Left hindlimb (tissue), 1 donor: ENCODE data around the gene ZNF132.
A peak's percentile ranks its signal among the peaks of the same experiment; 100 is the strongest.
"Not testable (repeated sequence)": the region's sequence is repeated elsewhere in the genome, so short reads cannot be mapped to it uniquely, and the experiment has no call there.

Experiments
- DNase-seq: peaks from one replicate; pipeline ENCODE4 v3.0.0-alpha.2; 2018

The ZNF132 gene

DNA sequence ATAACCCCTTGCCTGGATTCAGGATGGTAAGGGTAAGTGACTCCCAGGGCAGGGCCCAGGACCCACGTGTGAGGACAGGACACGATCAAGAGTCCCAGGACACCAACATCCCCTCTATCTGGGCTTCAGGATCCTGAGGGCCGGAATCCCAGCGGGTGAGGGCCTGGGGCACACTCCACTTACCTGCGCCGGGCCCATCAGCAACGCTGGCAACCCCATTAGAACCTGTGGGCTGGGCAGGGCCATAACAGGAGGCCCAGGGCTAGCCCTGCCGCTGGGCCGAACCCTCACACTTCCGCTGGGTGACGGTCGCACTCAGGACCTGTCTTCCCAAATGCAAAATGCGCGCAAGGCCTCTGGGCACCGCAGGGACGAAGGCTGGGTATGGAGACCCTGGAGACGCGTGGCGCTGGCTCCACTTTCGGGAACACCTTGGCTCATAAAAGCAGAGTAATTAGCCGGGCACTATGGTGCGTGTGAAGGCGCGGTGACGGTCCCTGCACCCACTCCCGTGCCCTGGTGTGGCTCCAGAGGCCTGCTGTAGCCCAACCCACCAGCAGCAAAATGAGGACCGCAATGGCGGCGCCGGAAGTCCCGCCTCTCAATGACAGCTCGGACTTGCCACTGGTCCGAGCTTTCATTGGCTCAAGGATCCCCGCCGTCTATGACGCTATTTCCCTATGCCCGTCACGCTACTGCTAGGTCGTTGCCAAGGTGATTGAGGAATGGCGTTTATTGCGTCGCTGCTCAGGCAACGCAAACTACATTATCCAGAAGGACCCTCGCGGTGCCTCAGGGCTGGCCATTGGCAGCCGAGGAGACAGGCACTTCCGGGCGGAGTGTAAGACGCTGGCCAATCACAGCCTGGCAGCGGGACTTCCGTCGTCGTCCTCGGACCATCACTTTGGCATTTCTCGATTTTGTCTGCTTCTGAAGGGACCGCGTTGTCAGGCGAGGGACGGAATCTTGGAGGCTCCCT lies at the start of gene ZNF132:
ZNF132 (minus strand) TSS at position 578 of the 979 bp plus-strand sequence; CDS start at position 246, 332 bp downstream.
- DNase-seq: peak; percentile 98

DNA sequence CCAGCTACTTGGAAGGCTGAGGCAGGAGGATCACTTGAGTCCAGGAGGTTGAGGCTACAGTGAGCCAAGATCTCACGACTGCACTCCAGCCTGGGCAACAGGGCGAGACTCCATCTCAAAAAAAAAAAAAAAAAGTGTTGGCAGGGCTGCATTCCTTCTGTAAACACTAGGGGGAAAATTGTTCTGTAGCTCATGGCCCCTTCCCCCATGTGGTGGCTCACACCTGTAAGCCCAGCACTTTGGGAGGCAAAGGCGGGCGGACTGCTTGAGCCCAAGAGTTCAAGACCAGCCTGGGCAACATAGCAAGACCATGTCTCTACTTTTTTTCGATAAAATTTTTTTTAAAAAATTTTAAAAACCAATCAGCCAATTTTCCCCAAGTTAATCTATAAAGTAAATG lies 44.4 kb upstream of the ZNF132 start:
- not testable (repeated sequence) for DNase-seq

DNA sequence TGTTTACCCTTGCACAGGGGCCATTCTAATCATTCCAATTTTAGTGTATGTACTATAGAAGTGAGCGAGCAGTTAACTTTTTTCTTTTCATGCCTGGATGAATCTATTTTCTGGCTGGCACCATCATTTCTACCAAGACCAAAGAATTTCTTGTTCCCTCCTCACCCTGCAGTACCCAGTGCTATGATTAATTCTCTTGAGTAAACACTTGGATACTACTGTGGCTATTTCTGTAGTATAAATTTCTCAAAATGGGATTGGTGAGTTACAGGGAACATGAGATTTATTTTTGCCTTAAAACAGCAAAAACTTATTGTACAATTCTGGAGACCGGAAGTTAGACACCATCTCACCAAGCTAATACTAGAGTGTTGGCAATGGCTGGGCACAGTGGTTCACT lies 43.8 kb upstream of the ZNF132 start:
- no peak for DNase-seq

DNA sequence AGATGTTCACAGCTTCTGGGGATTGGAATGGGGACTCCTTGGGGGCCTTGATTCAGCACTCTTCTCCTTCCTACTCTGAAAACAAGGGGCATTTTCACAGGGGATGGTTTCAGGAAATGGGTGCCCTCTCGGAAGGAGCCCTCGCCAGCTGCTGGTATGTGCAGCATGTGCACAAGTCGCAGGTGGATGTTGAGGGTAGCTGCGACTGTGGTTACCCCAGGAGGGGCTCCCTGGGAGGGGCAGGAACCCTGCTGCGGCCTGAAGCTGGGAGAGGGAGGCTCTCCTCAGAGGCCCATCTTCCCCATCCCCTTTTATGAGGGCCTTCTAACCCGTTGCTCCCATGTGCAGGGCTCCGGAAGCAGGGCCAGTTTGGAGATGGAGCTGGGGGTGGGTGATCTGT lies 42.4 kb upstream of the ZNF132 start:
- no peak for DNase-seq

- no peak for DNase-seq
These were observed 40.9 kb upstream of the ZNF132 start for GRCh38 chr19:58480831-58481230.

- DNase-seq: no peak
These were observed 40.5 kb upstream of the ZNF132 start for GRCh38 chr19:58480481-58480830.

DNA sequence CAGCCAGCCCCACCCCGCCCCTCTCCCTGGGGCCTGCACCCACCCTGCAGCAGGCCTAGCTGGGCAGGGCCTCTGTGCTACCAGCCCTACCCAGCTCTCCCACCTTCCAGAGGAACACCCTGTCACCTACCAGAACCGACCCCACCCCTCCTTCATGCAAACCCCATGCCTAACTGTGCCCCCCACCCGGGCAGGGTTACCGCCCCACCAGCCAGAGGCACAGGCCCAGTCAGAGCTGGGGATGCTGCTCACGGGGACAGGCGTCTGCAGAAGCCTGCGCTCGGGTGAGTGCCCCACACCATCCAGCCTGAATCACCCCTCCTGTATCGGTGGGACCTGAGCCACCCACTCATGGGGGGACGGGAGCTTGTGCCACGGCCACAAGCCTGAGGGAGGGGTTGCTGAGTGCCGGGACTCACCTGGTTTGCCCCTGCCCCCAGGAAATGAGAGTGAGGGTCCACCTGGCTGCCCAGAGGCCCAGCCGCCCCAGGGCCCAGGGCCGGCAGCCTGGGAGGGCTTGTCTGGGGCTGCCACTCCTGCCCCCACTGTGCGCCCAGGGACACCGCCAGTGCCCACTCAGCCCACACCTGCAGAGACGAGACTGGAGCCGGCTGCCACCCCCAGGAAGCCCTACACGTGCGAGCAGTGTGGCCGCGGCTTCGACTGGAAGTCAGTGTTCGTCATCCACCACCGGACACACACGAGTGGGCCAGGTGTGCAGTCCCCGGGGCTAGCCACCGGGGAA lies 40.0 kb upstream of the ZNF132 start:
- DNase-seq: no peak

- DNase-seq: no peak
These were observed 39.4 kb upstream of the ZNF132 start for GRCh38 chr19:58479303-58479702.

- no peak for DNase-seq
These were observed 37.9 kb upstream of the ZNF132 start for GRCh38 chr19:58477871-58478270.

GRCh38 chr19:58477130-58477529 lies 37.2 kb upstream of the ZNF132 start:
- no peak for DNase-seq

DNA sequence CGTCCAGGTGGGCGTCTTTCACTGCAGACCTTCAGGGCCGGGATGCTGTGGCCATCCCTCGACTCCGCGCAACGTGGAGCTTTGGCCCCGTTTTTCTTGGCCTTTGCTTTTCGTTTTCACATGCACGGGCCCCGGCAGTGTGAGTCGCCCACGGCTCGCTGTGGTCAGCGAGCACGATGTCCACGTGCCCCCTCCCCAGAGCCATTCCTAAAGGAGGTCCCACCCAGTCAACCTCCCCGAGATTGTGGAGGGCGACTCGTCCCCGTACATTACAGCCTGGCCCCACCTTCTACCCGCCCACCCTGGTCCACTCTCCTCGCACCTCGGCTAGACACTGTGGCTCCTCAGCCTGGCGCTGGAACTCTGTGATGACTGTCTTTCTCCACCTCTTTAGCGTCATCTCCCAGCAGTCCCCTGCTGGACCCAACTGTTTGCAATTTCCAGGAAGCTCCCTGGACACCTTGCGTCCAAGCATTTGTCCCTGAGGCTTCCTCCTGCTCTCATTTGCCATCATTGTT lies 36.6 kb upstream of the ZNF132 start:
- DNase-seq: no peak

DNA sequence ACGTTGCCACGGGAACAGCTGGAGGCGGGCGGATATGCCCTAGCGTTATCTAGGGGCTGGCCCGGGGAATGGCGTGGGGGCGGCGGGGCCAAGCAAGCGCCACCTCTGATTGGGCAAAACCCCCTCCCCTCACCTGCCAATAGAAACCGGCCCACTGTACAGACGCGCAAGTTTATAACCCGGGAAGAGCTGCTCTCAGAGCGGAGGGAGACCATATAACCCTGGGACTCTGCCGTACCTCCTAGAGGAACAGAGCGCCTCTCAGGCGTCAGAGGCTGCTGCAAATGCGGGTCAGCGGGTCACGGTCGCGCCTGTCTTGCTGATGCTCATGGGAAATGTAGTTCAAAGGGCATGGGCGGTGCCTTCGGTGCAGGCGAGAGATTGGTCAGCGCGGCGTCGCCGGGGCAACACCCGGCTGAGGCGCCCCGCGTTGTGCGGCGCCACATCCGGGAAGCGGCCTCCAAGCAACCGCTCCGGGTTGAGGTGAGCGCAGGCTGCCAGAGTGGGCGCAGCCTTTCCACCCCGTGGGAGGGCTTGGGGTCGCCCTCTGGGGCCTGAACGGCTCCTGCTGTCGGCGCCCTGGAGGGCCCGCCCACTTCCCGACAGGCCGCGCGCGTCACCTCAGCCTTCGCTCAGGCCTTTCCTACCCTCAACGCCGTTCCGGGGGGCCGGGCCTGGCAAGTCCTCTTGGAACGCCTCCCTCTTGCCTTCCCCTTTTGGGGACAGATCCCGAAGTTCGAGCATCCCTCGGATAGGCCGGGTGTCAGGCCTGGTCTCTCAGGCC lies 36.0 kb upstream of the ZNF132 start, which contains the start of gene ZNF446:
ZNF446 (plus strand) TSS at position 639 of the 784 bp plus-strand sequence. CDS start 867 bp downstream, outside the sequence.
- peak; percentile 97 for DNase-seq

DNA sequence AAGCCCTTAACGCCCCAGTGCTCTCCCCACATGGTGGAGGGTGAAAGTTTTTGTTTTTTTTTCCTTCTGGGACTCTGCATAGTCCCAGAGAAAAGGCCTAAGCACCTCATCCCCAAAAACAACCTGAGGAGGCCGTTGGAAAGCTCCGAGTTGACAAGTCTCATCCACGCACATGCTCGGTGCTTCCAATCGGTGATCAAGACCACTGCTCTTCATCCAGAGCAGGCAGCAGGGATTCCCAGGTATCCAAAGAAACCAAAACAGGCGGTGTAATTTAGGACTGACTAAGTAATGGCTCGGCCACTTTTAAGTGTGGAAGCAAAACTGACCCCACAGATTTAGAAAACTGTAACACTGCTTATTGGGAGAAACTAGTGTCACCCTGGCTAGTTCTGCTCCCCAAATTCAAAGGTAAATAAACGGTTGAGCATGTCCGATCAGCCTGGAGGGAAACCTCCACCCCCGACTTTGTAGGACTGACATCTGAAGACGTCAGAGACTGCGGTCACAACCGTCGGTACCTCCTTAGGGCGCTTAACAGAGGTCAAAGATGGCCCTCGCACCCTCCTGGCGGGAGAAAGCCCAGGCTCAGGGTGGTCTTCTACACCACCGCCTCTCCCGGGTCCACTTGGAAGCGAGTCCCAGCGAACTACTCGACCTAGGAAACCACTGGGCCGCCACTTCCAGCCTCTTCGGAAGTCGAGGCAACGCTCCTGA lies 35.2 kb upstream of the ZNF132 start:
- no peak for DNase-seq

GRCh38 chr19:58474291-58474996 lies 34.5 kb upstream of the ZNF132 start:
- DNase-seq: no peak

DNA sequence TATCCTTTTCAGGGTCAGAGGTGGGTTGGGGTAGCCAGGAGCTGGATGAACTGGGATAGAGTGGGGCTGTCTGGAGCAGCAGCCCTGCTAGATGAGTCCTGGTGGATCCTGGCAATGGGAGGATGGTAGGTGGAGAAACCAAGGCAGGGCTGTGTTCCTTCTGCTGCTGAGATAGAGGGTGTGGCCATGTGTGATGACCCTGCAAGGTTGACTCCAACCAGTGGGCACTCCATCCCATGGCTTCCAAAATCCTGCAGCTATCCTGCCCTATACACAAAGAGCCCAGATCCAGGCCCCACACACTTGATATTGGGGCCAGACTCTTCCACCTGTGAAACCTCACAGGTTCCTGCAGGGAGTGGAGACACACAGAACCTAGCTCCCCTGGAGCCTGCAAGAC lies 33.8 kb upstream of the ZNF132 start:
- DNase-seq: no peak

DNA sequence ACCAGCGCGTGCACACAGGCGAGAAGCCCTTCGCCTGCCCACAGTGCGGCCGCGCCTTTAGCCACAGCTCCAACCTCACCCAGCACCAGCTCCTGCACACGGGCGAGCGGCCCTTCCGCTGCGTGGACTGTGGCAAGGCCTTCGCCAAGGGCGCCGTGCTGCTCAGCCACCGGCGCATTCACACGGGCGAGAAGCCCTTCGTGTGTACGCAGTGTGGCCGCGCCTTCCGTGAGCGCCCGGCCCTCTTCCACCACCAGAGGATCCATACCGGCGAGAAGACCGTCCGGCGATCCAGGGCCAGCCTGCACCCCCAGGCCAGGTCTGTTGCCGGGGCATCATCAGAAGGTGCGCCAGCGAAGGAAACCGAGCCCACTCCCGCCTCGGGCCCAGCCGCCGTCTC lies 31.8 kb upstream of the ZNF132 start:
- no peak for DNase-seq

DNA sequence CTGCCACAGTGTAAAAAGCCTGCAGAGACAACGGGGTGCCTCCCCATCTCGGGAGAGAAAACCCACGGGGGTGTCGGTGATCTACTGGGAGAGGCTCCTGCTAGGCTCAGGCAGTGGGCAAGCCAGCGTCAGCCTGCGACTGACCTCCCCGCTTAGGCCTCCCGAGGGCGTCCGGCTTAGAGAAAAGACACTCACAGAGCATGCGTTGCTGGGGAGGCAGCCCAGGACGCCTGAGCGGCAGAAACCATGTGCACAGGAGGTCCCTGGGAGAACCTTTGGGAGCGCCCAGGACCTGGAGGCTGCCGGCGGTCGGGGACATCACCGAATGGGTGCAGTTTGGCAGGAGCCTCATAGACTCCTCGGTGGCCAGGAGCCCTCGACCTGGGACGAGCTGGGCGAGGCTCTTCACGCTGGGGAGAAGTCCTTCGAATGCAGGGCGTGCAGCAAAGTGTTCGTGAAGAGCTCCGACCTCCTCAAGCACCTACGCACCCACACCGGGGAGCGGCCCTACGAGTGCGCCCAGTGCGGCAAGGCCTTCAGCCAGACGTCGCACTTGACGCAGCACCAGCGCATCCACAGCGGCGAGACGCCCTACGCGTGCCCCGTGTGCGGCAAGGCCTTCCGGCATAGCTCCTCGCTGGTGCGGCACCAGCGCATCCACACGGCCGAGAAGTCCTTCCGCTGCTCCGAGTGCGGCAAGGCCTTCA lies 31.0 kb upstream of the ZNF132 start:
- not testable (repeated sequence) for DNase-seq

- DNase-seq: no peak
These were observed 29.5 kb upstream of the ZNF132 start for GRCh38 chr19:58469241-58470013.

DNA sequence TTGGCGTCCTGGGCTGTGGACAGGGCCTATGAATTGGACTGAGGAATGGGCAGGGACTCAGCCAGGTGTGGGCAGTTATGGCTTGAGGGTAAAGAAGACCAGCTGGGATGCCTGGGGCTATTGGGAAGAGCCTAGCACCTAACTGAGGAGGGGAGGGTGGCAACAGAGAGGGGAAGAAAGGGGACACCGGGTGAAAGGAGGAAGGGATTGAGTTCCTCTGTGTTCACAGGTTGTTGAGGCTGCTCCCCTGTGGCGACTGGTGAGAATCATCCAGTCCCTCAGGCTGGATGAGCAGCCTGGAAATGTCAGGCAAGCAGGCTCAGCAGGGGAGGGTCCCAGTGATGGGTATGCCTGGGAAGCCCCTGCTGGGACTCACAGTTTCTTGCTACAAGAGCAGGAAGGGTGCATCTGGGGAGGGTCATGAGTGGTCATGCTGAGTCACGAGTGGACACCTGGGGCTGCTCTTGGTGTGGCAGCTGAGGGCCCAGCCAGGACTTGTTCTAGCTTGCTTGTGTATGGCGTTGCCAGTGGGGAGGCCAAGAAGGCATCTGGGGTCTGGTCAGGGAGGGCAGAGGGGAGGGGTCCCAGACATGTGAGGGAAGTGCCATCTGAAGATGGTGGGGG lies 28.4 kb upstream of the ZNF132 start:
- no peak for DNase-seq
